Myocyte (in vitro differentiated cells): ENCODE results near the gene BAZ1A. TPM values are rescaled to one million over a fixed set of nuclear protein-coding genes. Genes with fewer than 3 reads are reported as not detected.
"Not testable (repeated sequence)": the region's sequence is repeated elsewhere in the genome, so short reads cannot be mapped to it uniquely, and the experiment has no call there.

Experiments
- DNase-seq: peaks from one replicate; pipeline ENCODE4 v3.0.0-alpha.2; 2012; ENCODE audit warnings: low read depth
- total RNA-seq: library from RNA; depleted of rRNA; stranded (reverse); fragments of >200 nt; gene quantifications from 2 replicates; pipeline ENCODE4 v1.2.3, GENCODE V29; 2014

The BAZ1A gene
- total RNA-seq, 1 donor from 2014 or later, result 34.8 TPM

- DNase-seq, result no peak
These were observed 17.3 kb downstream of the BAZ1A start for GRCh38 chr14:34857689-34858449.

- DNase-seq, result no peak
These were observed 22.1 kb downstream of the BAZ1A start for GRCh38 chr14:34853041-34853440.

GRCh38 chr14:34851395-34851794 is 23.8 kb downstream of the BAZ1A start:
- DNase-seq, result peak; percentile 17

- DNase-seq, result no peak
These were observed 29.3 kb downstream of the BAZ1A start for GRCh38 chr14:34845869-34846268.

GRCh38 chr14:34843011-34843554 is 32.1 kb downstream of the BAZ1A start:
- DNase-seq, result peak; percentile 55

GRCh38 chr14:34837801-34838322 is 37.3 kb downstream of the BAZ1A start:
- no peak for DNase-seq

- no peak for DNase-seq
These were observed 39.8 kb downstream of the BAZ1A start for GRCh38 chr14:34835312-34835711.

- DNase-seq, result no peak
These were observed 41.3 kb downstream of the BAZ1A start for GRCh38 chr14:34833549-34834523.

GRCh38 chr14:34826661-34827060 is 48.5 kb downstream of the BAZ1A start:
- DNase-seq, result no peak

- peak; percentile 27 for DNase-seq
These were observed 50.3 kb downstream of the BAZ1A start for GRCh38 chr14:34824826-34825225.

- no peak for DNase-seq
These were observed 50.9 kb downstream of the BAZ1A start for GRCh38 chr14:34824256-34824655.

GRCh38 chr14:34817768-34818167 is 57.4 kb downstream of the BAZ1A start:
- no peak for DNase-seq

GRCh38 chr14:34810028-34810427 is 65.1 kb downstream of the BAZ1A start:
- DNase-seq, result no peak

- DNase-seq, result no peak
These were observed 68.9 kb downstream of the BAZ1A start for GRCh38 chr14:34806257-34806656.

GRCh38 chr14:34804933-34805332 is 70.2 kb downstream of the BAZ1A start:
- no peak for DNase-seq

GRCh38 chr14:34798861-34799260 is 76.3 kb downstream of the BAZ1A start:
- DNase-seq, result not testable (repeated sequence)

- no peak for DNase-seq
These were observed 77.2 kb downstream of the BAZ1A start for GRCh38 chr14:34797747-34798583.

GRCh38 chr14:34796902-34797301 is 78.3 kb downstream of the BAZ1A start:
- DNase-seq, result no peak

- no peak for DNase-seq
These were observed 80.2 kb downstream of the BAZ1A start for GRCh38 chr14:34794941-34795340.

- peak; percentile 7 for DNase-seq
These were observed 80.9 kb downstream of the BAZ1A start for GRCh38 chr14:34794217-34794616.

GRCh38 chr14:34792598-34792997 is 82.6 kb downstream of the BAZ1A start:
- DNase-seq, result no peak
